ENCODE results near the gene CD84.
"Not testable (repeated sequence)": the region's sequence is repeated elsewhere in the genome, so short reads cannot be mapped to it uniquely, and the experiment has no call there.

The CD84 gene

GRCh38 chr1:160537714-160538665 lies 41.3 kb downstream of the CD84 start:
- no peak overlapping the region for H3K27ac ChIP-seq (ENCODE audit: low read depth, low read length)
- H3K4me1 ChIP-seq (ENCODE audit: insufficient read depth, low read length): no peaks in the 10 kb centered on the region
- H3K27me3 ChIP-seq (ENCODE audit: control insufficient read depth in 1 of 2, insufficient read depth in 2 of 2, low read length in 2 of 2): no peaks in the 10 kb centered on the region
- no peaks in the 10 kb centered on the region for H3K9me3 ChIP-seq (ENCODE audit: low read length)
- no peaks in the 10 kb centered on the region for H3K36me3 ChIP-seq (ENCODE audit: insufficient read depth, low read length)
- no peak overlapping the region for H3K4me3 ChIP-seq (ENCODE audit: low read depth in 1 of 2, low read length in 2 of 2)
- H3K9ac ChIP-seq (ENCODE audit: low read length): no peak overlapping the region

- Histone ChIP-seq H3K4me3 (ENCODE audit: low read depth in 1 of 2, low read length in 2 of 2) (no peak overlapping the region), H3K27me3 (ENCODE audit: control insufficient read depth in 1 of 2, insufficient read depth in 2 of 2, low read length in 2 of 2) (no peaks in the 10 kb centered on the region), H3K36me3 (ENCODE audit: insufficient read depth, low read length) (no peaks in the 10 kb centered on the region), H3K27ac (ENCODE audit: low read depth, low read length) (no peak overlapping the region), H3K4me1 (ENCODE audit: insufficient read depth, low read length) (no peaks in the 10 kb centered on the region), H3K9me3 (ENCODE audit: low read length) (no peaks in the 10 kb centered on the region), H3K9ac (ENCODE audit: low read length) (no peak overlapping the region)
Measured at GRCh38 chr1:160534823-160535605, 44.3 kb downstream of the CD84 start.

- H3K4me3 ChIP-seq (ENCODE audit: low read depth in 1 of 2, low read length in 2 of 2); H3K9ac ChIP-seq (ENCODE audit: low read length); H3K9me3 ChIP-seq (ENCODE audit: low read length); H3K36me3 ChIP-seq (ENCODE audit: insufficient read depth, low read length); H3K4me1 ChIP-seq (ENCODE audit: insufficient read depth, low read length); H3K27me3 ChIP-seq (ENCODE audit: control insufficient read depth in 1 of 2, insufficient read depth in 2 of 2, low read length in 2 of 2); H3K27ac ChIP-seq (ENCODE audit: low read depth, low read length): not testable (repeated sequence)
Measured at GRCh38 chr1:160532557-160532813, 46.8 kb downstream of the CD84 start.

DNA sequence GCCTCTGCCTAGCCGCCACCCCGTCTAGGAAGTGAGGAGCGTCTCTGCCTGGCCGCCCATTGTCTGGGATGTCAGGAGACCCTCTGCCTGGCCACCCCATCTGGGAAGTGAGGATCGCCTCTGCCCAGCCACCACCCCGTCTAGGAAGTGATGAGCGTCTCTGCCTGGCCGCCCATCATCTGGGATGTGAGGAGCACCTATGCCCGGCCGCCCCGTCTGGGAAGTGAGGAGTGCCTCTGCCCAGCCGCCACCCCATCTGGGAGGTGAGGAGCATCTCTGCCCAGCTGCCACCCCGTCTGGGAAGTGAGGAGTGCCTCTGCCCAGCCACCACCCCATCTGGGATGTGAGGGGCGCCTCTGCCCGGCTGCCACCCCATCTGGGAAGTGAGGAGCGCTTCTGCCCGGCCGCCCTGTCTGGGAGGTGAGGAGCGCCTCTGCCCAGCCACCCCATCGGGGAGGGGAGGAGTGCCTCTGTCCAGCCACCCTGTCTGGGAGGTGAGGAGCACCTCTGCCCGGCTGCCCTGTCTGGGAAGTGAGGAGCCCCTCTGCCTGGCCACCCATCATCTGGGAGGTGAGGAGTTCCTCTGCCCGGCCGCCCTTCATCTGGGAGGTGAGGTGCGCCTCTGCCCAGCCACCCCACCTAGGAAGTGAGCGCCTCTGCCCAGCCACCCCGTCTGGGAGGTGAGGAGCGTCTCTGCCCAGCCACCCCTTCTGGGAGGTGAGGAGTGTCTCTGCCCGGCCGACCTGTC lies 47.3 kb downstream of the CD84 start:
- not testable (repeated sequence) for H3K27me3 ChIP-seq (ENCODE audit: control insufficient read depth in 1 of 2, insufficient read depth in 2 of 2, low read length in 2 of 2); H3K9me3 ChIP-seq (ENCODE audit: low read length); H3K9ac ChIP-seq (ENCODE audit: low read length); H3K4me3 ChIP-seq (ENCODE audit: low read depth in 1 of 2, low read length in 2 of 2); H3K27ac ChIP-seq (ENCODE audit: low read depth, low read length); H3K4me1 ChIP-seq (ENCODE audit: insufficient read depth, low read length); H3K36me3 ChIP-seq (ENCODE audit: insufficient read depth, low read length)

DNA sequence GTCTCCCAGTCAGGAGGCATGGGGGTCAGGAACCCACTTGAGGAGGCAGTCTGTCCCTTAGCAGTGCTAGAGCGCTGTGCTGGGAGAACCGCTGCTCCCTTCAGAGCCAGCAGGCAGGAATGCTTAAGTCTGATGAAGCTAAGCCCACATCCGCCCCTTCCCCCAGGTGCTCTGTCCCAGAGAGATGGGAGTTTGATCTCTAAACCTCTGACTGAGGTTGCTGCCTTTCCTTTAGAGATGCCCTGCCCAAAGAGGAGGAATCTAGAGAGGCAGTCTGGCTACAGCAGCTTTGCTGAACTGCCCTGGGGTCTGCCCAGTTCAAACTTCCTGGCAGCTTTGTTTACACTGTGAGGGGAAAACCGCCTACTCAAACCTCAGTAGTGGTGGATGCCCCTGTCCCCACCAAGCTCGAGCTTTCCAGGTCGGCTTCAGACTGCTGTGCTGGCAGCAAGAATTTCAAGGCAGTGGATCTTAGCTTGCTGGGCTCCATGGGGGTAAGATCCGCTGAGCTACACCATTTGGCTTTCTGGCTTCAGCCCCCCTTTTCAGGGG lies 49.8 kb downstream of the CD84 start:
- H3K27ac ChIP-seq (ENCODE audit: low read depth, low read length); H3K27me3 ChIP-seq (ENCODE audit: control insufficient read depth in 1 of 2, insufficient read depth in 2 of 2, low read length in 2 of 2); H3K9me3 ChIP-seq (ENCODE audit: low read length); H3K9ac ChIP-seq (ENCODE audit: low read length); H3K36me3 ChIP-seq (ENCODE audit: insufficient read depth, low read length); H3K4me3 ChIP-seq (ENCODE audit: low read depth in 1 of 2, low read length in 2 of 2); H3K4me1 ChIP-seq (ENCODE audit: insufficient read depth, low read length): not testable (repeated sequence)

GRCh38 chr1:160523789-160524188 lies 55.5 kb downstream of the CD84 start:
- H3K9me3 ChIP-seq (ENCODE audit: low read length); H3K36me3 ChIP-seq (ENCODE audit: insufficient read depth, low read length); H3K27me3 ChIP-seq (ENCODE audit: control insufficient read depth in 1 of 2, insufficient read depth in 2 of 2, low read length in 2 of 2); H3K4me1 ChIP-seq (ENCODE audit: insufficient read depth, low read length); H3K27ac ChIP-seq (ENCODE audit: low read depth, low read length); H3K4me3 ChIP-seq (ENCODE audit: low read depth in 1 of 2, low read length in 2 of 2); H3K9ac ChIP-seq (ENCODE audit: low read length): not testable (repeated sequence)

GRCh38 chr1:160522622-160523345 lies 56.5 kb downstream of the CD84 start, which contains the start of gene SLAMF6:
Gene SLAMF6, minus strand, starts transcription at chr1:160523255. Its CDS starts 63 bp downstream, at chr1:160523192.
- Histone ChIP-seq H3K4me3 (ENCODE audit: low read depth in 1 of 2, low read length in 2 of 2) (no peak within 1 kb of the TSS), H3K4me1 (ENCODE audit: insufficient read depth, low read length) (no peaks in the 10 kb centered on the region), H3K27ac (ENCODE audit: low read depth, low read length) (no peak within 1 kb of the TSS), H3K36me3 (ENCODE audit: insufficient read depth, low read length) (no peaks in the 10 kb centered on the region), H3K27me3 (ENCODE audit: control insufficient read depth in 1 of 2, insufficient read depth in 2 of 2, low read length in 2 of 2) (no peaks in the 10 kb centered on the region), H3K9me3 (ENCODE audit: low read length) (no peaks in the 10 kb centered on the region), H3K9ac (ENCODE audit: low read length) (no peak within 1 kb of the TSS)

DNA sequence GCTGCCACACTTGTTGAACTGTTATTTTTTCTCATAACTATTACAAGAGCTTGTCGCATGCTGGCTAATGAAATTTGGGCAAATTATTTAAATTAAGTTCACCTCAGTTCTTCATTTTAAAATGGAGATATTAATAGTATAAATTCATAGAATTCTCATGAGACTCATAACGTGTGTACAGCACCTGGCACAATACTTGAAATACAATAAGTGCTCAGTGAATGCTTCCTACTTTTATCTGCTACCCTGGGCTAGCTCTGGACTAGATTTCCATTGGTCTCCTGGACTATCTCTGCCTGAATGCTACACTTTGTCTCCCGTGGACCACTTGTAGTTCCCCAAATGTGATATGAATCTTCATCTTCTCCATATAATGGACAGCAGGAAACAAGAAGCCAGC lies 57.2 kb downstream of the CD84 start:
- Histone ChIP-seq H3K36me3 (ENCODE audit: insufficient read depth, low read length) (no peaks in the 10 kb centered on the region), H3K27ac (ENCODE audit: low read depth, low read length) (no peak overlapping the region), H3K4me1 (ENCODE audit: insufficient read depth, low read length) (no peaks in the 10 kb centered on the region), H3K9me3 (ENCODE audit: low read length) (no peaks in the 10 kb centered on the region), H3K4me3 (ENCODE audit: low read depth in 1 of 2, low read length in 2 of 2) (no peak overlapping the region), H3K27me3 (ENCODE audit: control insufficient read depth in 1 of 2, insufficient read depth in 2 of 2, low read length in 2 of 2) (no peaks in the 10 kb centered on the region), H3K9ac (ENCODE audit: low read length) (no peak overlapping the region)

GRCh38 chr1:160521554-160521953 lies 57.7 kb downstream of the CD84 start:
- Histone ChIP-seq H3K27me3 (ENCODE audit: control insufficient read depth in 1 of 2, insufficient read depth in 2 of 2, low read length in 2 of 2) (no peaks in the 10 kb centered on the region), H3K4me3 (ENCODE audit: low read depth in 1 of 2, low read length in 2 of 2) (no peak overlapping the region), H3K27ac (ENCODE audit: low read depth, low read length) (no peak overlapping the region), H3K9ac (ENCODE audit: low read length) (no peak overlapping the region), H3K36me3 (ENCODE audit: insufficient read depth, low read length) (no peaks in the 10 kb centered on the region), H3K4me1 (ENCODE audit: insufficient read depth, low read length) (no peaks in the 10 kb centered on the region), H3K9me3 (ENCODE audit: low read length) (no peaks in the 10 kb centered on the region)

DNA sequence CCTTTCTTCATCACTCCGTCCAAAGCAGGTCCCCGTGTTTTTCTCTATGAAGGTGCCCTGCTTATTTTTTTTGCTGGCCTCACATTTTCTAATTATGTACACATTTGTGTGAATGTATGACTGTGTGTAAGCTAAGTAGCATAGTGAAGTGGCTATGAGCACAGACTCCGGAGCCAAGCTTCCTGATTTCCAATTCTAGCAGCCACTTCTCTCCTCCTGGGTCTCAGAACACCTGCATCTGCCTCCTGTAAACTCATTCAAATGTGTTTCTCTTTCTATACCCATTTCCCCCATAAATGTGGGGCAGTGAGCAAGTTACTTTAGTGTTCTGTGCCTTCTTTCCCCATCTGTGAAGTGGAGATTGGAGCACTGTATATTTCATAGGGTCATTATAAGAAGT lies 58.3 kb downstream of the CD84 start:
- Histone ChIP-seq H3K27me3 (ENCODE audit: control insufficient read depth in 1 of 2, insufficient read depth in 2 of 2, low read length in 2 of 2) (no peaks in the 10 kb centered on the region), H3K4me1 (ENCODE audit: insufficient read depth, low read length) (no peaks in the 10 kb centered on the region), H3K36me3 (ENCODE audit: insufficient read depth, low read length) (no peaks in the 10 kb centered on the region), H3K4me3 (ENCODE audit: low read depth in 1 of 2, low read length in 2 of 2) (no peak overlapping the region), H3K9me3 (ENCODE audit: low read length) (no peaks in the 10 kb centered on the region), H3K9ac (ENCODE audit: low read length) (no peak overlapping the region), H3K27ac (ENCODE audit: low read depth, low read length) (no peak overlapping the region)

DNA sequence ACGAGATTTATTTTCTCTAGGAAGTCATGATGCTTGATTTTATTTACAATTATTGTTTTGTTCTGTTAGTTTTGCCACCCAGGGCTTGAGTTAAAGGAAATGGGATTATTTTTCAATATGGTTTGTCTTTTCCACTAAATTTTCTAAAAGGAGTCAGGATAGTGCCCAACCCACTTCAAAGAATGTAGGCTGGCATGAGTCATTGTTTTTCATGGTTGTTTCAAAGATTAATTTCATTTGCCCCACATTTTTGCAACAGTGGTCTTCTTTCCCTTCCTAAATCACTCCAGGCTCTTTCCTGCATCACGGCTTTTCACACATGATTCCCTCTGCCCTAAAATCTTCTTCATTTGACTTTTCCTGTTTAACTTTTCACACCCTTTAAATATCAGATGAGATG lies 58.7 kb downstream of the CD84 start:
- Histone ChIP-seq H3K27me3 (ENCODE audit: control insufficient read depth in 1 of 2, insufficient read depth in 2 of 2, low read length in 2 of 2) (no peaks in the 10 kb centered on the region), H3K9ac (ENCODE audit: low read length) (no peak overlapping the region), H3K27ac (ENCODE audit: low read depth, low read length) (no peak overlapping the region), H3K4me1 (ENCODE audit: insufficient read depth, low read length) (no peaks in the 10 kb centered on the region), H3K36me3 (ENCODE audit: insufficient read depth, low read length) (no peaks in the 10 kb centered on the region), H3K4me3 (ENCODE audit: low read depth in 1 of 2, low read length in 2 of 2) (no peak overlapping the region), H3K9me3 (ENCODE audit: low read length) (no peaks in the 10 kb centered on the region)
